ENCODE data around the gene SLC22A31. TPM values are rescaled to one million over a fixed set of nuclear protein-coding genes. Genes with fewer than 3 reads are reported as not detected.

SLC22A31 gene
- total and polyA plus RNA-seq, 12 donors = 0.20 to 0.36 TPM; not detected in 10

- peaks cover 0 to 9% (median 7%) of the 10 kb centered on the region in 9 donors for H3K4me1 ChIP-seq
- no peak overlapping the region for H3K27ac ChIP-seq
- peaks cover 14 to 62% (median 35%) of the 10 kb centered on the region in 7 donors for H3K27me3 ChIP-seq
- 81 to 84% methylated on average over 20 of the region's 20 CpGs for WGBS, 2 donors
- ATAC-seq = no peak
- no peaks in the 10 kb centered on the region for H3K9me3 ChIP-seq
- H3K36me3 ChIP-seq = no peaks in the 10 kb centered on the region
- TF ChIP-seq, protein P1, sequence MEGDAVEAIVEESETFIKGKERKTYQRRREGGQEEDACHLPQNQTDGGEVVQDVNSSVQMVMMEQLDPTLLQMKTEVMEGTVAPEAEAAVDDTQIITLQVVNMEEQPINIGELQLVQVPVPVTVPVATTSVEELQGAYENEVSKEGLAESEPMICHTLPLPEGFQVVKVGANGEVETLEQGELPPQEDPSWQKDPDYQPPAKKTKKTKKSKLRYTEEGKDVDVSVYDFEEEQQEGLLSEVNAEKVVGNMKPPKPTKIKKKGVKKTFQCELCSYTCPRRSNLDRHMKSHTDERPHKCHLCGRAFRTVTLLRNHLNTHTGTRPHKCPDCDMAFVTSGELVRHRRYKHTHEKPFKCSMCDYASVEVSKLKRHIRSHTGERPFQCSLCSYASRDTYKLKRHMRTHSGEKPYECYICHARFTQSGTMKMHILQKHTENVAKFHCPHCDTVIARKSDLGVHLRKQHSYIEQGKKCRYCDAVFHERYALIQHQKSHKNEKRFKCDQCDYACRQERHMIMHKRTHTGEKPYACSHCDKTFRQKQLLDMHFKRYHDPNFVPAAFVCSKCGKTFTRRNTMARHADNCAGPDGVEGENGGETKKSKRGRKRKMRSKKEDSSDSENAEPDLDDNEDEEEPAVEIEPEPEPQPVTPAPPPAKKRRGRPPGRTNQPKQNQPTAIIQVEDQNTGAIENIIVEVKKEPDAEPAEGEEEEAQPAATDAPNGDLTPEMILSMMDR (IDR thresholded peaks at IDR 0.05) = no peak
- no peak for DNase-seq
- intact Hi-C loops (cut with DNase I) = loop anchor here (2.0 to 10.0 kb wide), 9 partner anchors 220 to 723 kb away; partner anchors contain the start of gene APRT (in 3 of the 10)
- no peak overlapping the region for H3K4me3 ChIP-seq
Measured at GRCh38 chr16:89164847-89165680, 35.3 kb downstream of the SLC22A31 start.

DNA sequence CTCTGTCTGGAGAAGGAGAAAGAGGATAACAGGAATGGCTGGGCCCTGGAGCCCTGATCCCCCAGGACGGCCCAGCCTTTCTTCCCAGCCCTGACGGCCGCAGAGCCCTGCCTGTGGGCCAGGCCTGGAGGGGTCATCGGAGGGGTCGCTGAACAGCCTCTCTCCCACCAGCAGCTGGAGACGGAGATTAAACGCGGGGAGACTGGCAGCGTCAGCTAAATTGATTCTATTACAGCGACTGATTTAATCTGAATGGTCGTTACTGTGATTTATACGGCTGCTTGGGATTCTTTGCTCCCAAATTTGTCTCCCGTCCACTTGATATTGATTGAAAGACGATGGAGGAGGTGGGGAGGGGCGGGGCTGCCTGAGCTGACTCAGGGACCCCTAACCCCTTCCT, 35.9 kb downstream of the SLC22A31 start:
- Histone ChIP-seq H3K36me3 (no peaks in the 10 kb centered on the region), H3K9me3 (no peaks in the 10 kb centered on the region), H3K4me1 (peaks cover 0 to 9% (median 7%) of the 10 kb centered on the region in 9 donors), H3K27ac (no peak overlapping the region), H3K27me3 (peaks cover 9 to 56% (median 29%) of the 10 kb centered on the region in 7 donors), H3K4me3 (no peak overlapping the region)
- intact Hi-C loops (cut with DNase I) = loop anchor here in 6 of 10 donors (2.0 to 10.0 kb wide), 6 partner anchors 220 to 720 kb away; partner anchors contain the start of gene APRT (in 3 of the 6)
- TF ChIP-seq, protein P1 (IDR thresholded peaks at IDR 0.05) = no peak
- ATAC-seq (no peak), DNase-seq (no peak)
- WGBS, 2 donors = 55 to 57% methylated on average over 15 of the region's 15 CpGs

DNA sequence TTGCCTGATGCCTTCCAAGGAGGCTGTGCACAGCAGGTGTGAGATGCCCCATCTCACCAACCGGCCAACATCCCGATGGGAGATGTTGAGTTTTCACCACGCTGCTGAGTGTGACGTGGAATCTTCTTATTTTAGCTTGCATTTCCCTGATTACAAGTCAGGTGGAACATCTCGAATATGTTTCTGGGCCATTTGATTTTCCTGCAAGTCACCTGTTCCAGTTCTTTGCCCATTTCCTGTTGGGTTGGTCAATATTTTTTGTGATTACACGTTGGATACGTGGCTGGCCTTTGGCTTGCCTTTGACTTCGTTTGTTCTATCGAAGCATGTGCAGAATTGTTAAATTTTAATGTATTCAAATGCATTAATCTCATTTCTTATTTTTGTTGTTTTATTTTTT, 37.0 kb downstream of the SLC22A31 start:
- TF ChIP-seq, protein P1 (IDR thresholded peaks at IDR 0.05) = no peak
- ATAC-seq = no peak

DNA sequence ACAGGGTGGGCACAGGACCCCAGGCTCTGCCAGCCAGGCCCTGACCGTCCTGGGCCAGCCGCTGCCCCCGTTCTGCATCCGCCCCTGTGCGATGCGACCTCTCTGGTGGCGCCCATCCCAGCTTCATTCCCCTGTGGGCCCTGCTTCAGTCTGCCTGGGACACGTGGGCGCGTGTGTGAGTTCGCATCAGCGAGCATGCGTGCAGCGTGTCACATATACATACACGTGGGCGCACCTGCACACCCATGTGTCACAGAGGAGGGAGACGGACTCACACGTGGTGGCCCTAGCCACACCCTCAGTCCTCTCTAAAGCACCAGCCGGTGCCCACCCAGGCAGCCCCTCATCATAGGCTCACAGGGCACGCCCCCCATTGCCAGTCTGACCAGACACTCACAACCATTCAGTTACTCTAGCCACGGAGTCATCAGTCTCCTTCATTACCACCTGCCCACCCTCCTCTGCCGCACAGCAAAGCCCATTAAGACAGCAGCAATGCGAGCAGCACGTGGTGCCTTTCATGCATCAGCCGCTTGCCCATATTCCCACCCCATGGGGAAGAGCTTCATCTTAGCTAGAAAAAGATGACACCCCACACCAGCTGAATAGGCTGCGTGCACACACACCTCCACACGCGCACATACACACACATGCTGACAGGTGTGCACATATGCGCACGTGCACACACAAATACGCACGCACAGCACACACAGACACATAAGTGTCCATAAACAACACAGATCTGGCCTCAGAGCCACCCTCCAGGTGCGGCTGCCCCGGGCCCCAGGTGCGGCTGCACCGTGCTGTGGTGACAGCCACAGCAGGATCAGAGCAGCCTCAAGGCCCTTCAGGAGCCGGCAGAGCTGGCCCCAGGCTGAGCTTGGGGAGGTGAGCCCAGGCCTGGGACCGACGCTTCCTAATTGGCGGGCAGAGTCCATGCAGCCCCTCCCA, 38.3 kb downstream of the SLC22A31 start:
- no peak for ATAC-seq
- Histone ChIP-seq H3K4me3 (no peak overlapping the region), H3K36me3 (no peaks in the 10 kb centered on the region), H3K9me3 (no peaks in the 10 kb centered on the region), H3K27me3 (peaks cover 0 to 32% (median 5%) of the 10 kb centered on the region in 7 donors), H3K27ac (no peak overlapping the region), H3K4me1 (peaks cover 0 to 4% (median under 1%) of the 10 kb centered on the region in 9 donors)
- TF ChIP-seq, protein P1 (IDR thresholded peaks at IDR 0.05) = no peak
- DNase-seq = no peak
- 88 to 89% methylated on average over 40 of the region's 40 CpGs for WGBS, 2 donors
- intact Hi-C loops (cut with DNase I) = loop anchor here in 6 of 10 donors (5.0 to 10.0 kb wide), 5 partner anchors 217 to 717 kb away; partner anchors contain the start of gene APRT (in 3 of the 6)

More for the DNA sequence above, 37.0 kb downstream of the SLC22A31 start:
- Histone ChIP-seq H3K27ac (no peak overlapping the region), H3K36me3 (no peaks in the 10 kb centered on the region), H3K4me3 (no peak overlapping the region), H3K9me3 (no peaks in the 10 kb centered on the region), H3K4me1 (peaks cover 0 to 9% (median 7%) of the 10 kb centered on the region in 9 donors), H3K27me3 (peaks cover under 1 to 44% (median 17%) of the 10 kb centered on the region in 7 donors)
- intact Hi-C loops (cut with DNase I) = loop anchor here in 6 of 10 donors (5.0 to 10.0 kb wide), 5 partner anchors 218 to 718 kb away; partner anchors contain the start of gene APRT (in 3 of the 6)
- no peak for DNase-seq
- WGBS, 2 donors = 85 to 86% methylated on average over 9 of the region's 9 CpGs
